CD4-positive, alpha-beta T cell treated with Interleukin-6 for 4 hours (primary cell): Measurements from ENCODE around the gene UTF1.
"Not testable (repeated sequence)": the region's sequence is repeated elsewhere in the genome, so short reads cannot be mapped to it uniquely, and the experiment has no call there.

ENCODE experiments used
- DNase-seq: peaks from one replicate; pipeline ENCODE4 v3.0.0-alpha.2; 2020; ENCODE audit warnings: mixed read lengths

The UTF1 gene

DNA sequence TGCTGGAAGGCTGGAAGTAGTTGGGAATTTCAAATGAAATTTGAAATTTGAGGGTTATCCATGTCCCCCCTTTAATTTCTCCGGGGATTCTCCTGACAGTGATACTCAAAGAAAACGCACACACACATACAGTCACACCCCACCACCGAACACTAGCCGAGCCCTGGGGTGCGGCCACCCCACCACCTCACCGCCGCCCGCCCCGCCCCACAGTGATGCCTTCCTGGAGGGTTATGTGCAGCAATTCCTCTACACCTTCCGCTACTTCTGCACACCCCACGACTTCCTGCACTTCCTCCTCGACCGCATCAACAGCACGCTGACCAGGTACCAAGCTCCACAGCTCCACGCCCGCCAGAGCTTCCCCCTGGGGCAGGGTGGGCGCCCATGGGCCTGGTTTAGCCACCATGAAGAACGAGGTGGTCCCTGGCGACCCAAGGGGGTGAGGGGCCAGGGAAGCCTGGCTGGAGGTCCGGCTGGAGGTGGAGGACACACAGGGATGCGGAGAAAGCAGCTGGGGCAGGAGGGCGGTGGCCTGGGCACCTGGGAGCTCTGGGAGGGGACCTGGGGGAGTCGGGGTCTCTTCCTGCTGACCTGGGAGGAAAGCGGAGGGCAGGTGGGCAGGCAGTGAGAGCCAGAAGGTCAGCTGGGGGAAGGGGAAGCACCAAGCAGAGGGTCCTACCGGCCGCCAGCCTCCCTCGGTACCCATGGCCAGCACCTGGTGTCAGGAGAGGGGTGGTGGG is 19.4 kb upstream of the UTF1 start:
- no peak for DNase-seq

DNA sequence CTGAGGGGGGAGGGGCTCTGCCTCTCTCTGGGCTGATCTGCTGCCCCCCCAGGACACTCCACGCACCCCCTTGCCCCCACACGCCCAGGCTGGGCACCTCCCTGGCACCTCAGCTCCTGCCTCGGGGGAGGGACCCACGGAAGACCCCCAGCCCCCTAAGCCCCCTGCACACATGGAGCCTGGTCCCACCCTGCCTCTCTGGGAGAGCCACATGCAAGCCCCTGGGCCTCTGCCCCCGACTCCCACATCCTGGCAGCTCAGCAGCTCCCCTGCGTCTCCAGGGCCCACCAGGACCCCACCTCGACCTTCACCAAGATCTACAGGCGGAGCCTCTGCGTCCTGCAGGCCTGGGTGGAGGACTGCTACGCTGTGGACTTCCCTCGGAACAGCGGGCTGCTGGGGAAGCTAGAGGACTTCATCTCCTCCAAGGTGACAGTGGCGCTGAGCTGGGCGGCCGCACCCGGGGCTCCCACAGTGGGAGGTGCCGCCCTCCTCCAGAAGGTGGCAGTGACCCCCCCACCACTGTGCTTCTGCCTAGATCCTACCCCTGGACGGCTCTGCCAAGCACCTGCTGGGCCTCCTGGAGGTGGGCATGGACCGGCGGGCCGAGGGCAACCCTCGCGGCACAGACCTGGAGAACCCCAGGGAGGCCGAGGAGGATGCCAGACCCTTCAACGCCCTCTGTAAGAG is 18.7 kb upstream of the UTF1 start:
- no peak for DNase-seq

GRCh38 chr10:133211959-133212852 is 17.8 kb upstream of the UTF1 start:
- no peak for DNase-seq

GRCh38 chr10:133212853-133213494 is 17.0 kb upstream of the UTF1 start:
- no peak for DNase-seq

DNA sequence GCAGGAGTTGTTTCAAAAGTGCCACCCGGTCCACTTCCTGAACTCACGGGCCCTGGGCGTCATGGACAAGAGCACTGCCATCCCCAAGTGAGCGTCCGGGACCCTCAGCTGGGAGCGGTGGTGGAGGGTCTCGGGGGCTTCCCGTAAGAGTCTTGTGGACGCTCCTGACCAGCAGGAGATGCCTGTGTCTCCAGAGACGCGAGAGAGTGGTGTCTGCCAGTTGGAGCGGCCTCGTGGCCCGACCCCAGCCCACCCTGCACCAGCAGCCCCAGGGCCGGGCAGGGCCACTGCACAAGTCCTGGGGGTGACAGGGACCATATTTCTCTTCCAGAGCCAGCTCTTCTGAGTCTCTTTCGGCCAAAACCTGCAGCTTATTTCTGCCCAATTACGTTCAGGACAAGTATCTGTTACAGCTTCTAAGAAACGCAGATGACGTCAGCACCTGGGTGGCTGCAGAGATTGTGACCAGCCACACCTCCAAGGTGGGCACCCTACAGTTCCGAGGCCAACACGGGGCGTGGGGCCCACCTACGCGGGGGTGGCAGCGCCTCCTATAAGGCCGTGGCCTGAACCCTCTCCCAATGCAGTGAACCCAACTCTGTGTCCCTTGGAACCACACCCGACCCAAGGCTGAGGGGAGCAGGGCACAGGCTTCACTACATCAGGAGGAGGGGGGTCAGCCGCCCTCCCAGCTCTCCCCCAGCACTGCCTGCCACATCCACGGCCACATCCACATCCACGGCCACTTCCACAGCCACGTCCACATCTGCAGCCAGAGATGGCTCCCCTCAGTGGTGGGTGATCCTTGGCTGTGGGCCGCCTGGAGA is 16.2 kb upstream of the UTF1 start:
- no peak for DNase-seq

DNA sequence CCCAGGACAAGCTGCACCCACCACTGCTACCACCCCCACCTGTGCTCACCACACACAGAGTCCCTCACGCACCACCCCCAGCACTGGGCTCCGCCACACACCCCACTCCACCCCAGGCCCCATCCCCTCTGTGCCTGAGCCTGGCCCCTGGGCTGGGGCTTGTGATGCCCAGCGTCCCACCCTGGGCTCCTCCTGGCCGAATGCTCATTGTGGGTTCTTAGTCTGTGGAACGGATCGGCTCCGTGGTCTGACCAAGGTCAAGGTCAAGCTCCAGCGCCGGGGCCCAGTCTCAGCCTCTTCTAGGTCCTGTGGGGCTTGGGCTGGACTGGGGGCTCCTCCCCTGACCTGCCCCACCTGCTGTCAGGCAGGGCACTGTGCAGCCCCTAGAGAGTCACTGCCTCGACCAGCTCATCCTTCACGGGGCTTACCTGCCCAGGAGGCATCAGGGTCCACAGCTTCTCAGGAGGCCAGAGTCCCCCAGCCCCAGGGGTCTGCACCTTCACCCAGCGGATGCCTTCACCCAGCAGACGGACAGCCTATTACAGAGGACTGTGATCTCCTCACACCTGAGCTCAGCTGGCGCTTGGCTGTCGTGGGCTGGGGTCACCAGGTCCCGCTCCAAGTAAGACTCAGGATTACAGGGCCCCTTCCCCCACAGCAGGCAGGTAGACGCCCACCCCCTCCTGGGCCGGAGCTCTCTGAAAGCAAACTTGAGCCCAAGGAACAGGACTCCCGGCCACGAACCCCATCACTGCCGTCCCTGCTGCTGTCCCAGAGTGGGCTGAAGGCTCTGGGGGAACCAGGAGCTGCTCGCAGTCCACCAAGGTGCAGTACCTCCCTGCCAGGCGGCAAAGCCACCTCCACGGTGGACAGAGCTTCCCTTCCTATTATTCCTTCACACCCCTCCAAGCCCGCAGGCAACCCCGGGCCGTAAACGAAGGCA is 15.3 kb upstream of the UTF1 start:
- no peak for DNase-seq

- DNase-seq = no peak
These were observed 14.4 kb upstream of the UTF1 start for GRCh38 chr10:133215586-133215985.

- DNase-seq = no peak
These were observed 13.2 kb upstream of the UTF1 start for GRCh38 chr10:133216776-133217175.

GRCh38 chr10:133217800-133218589 is 12.0 kb upstream of the UTF1 start:
- no peak for DNase-seq

- DNase-seq = no peak
These were observed 11.1 kb upstream of the UTF1 start for GRCh38 chr10:133218891-133219290.

GRCh38 chr10:133219782-133220181 is 10.2 kb upstream of the UTF1 start:
- no peak for DNase-seq

DNA sequence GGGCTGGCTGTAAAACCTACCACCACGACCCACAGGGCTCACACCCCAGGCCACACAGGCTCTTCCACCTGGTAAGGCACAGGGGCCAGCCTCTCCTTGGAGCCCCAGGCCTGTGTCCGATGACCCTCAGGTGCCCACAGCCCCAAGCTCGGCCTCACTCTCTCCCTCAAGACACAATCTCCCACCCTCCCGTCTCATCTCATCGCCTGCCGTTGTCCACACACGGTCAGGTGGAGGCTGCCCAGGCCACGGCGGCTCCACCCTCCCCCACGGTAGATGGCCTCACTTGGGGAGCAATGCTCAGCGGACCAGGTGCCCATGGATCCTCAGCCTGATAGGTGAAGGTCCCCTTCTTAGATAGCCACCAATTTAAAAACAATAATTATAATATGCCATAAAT is 8.7 kb upstream of the UTF1 start:
- no peak for DNase-seq

DNA sequence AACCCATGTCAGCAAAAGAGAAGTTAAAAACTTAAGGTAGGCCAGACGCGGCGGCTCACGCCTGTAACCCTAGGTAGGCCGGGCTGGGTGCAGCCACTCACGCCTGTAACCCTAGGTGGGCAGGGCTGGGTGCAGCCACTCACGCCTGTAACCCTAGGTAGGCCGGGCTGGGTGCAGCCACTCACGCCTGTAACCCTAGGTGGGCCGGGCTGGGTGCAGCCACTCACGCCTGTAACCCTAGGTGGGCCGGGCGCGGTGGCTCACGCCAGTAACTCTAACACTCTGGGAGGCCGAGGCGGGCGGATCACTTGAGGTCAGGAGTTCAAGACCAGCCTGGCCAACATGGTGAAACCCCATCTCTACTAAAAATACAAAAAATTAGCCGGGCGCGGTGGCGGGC is 8.3 kb upstream of the UTF1 start:
- not testable (repeated sequence) for DNase-seq

GRCh38 chr10:133224076-133224475 is 5.9 kb upstream of the UTF1 start:
- no peak for DNase-seq

- DNase-seq = no peak
These were observed 5.2 kb upstream of the UTF1 start for GRCh38 chr10:133224756-133225372.

- no peak for DNase-seq
These were observed 4.3 kb upstream of the UTF1 start for GRCh38 chr10:133225707-133226191.

DNA sequence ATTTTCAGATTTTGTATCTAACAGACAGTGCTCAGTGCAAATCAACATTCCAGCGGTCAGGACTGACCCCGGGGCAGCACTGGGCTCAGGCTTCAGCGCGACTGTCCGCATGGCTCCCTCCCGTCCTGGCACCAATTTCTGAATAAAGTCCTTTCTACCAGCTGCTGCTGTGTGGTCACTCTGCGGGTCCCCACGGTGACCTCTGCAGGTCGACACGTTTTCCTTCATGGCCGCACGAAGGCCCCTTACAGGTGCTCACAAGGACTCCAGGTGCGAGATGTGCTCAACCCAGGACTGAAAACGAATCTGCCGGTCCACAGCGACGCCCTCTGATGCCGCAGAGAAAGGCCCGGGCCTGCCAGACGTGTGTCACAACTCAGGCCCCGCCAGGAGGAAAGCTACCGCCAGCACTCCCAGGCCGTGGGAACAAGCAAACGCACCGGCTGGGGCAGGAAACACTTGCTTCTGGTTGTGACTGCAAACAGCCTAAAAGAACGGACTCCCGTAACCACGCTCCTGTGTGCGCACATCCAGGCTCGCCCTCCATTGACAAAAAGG is 3.7 kb upstream of the UTF1 start:
- peak; percentile 20 for DNase-seq

GRCh38 chr10:133227256-133227655 is 2.8 kb upstream of the UTF1 start:
- DNase-seq = no peak
